Left lobe of liver (tissue), 2 donors: ENCODE data around the gene FSTL4. TPM values are rescaled to one million over a fixed set of nuclear protein-coding genes. Genes with fewer than 3 reads are reported as not detected.
A peak's percentile ranks its signal among the peaks of the same experiment; 100 is the strongest.
"Not testable (repeated sequence)": the region's sequence is repeated elsewhere in the genome, so short reads cannot be mapped to it uniquely, and the experiment has no call there.

Experiments
- ATAC-seq: fragments of 200-7000 bp; cut with Tn5 transposase; one replicate; pipeline ENCODE4 v1.9.1; 2020; ENCODE audit warnings: mild to moderate bottlenecking, moderate library complexity
- DNase-seq: peaks from one replicate; pipeline ENCODE4 v3.0.0-alpha.2; 2020; ENCODE audit warnings: low spot score
- total RNA-seq: library from RNA; stranded (reverse); gene quantifications from one replicate; pipeline ENCODE4 v1.2.1, GENCODE V29; 2021
- donor health status: DM: no; HTN: no; CAD: no; lungs with moderate emphysema.
- donor health status: DM: no; HTN: yes; CAD: no.

The FSTL4 gene
- total RNA-seq, 1 donor from 2014 or later, result not detected

DNA sequence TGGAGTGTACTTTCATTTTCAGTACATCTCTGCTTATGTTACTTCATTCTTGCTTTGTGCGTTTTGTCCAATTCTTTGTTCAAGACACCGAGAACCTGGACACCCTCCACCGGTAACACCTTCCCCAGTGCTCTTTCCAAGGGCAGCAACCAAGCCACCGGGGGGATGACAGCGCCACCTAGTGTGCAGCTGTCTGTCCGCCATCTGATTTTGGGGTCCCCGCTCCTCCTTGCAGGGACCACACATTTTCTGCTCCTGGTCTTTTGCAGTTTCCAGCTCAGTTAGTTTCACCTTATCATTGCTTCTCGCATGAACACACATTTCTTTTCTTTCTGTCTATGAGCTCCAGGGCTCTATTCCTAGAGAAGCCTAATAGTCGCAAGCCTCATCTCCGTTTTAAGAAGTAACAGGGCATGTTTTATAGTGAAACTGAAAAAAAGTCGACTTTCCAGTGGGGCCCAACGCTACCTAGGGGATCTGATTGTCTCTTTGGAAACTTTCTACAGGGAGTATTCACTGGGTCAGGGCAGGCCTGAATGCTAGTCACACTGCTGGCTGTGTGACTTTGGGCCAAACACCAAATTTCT, 152.1 kb downstream of the FSTL4 start:
- DNase-seq, result no peak
- peak; percentile 55 for ATAC-seq

DNA sequence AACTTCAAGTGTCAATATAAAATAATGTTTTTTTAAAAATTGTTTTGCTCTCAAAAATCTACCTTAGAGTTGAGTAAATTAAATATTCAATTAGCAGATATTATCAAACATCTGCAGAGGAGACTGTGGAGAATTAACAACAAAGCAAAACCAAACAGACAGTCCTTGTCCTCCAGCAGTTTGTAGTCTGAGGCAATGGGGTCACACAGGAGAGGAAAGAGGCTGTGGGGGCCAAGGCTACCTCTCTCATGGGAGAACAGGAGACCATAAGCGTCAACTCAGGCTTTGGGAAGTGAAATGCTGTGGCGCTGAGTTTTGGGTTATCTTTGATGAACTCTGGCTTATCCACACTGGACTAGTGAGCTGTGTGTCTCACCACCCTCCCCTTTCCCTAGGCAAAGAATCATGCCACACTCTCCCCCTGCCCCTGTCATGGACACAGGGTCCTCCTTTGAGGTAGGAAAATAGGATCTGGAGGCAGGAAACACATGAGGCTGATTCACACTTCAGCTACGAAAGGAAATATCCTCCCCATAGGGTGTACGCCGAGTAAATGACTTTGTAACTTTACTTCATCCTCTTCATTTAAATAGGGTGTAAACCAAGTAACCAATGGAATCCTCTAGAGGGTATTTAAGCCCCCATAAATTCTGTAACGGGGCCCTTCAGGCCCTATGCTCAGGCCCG, 152.7 kb downstream of the FSTL4 start:
- ATAC-seq, result no peak
- DNase-seq, result peak; percentile 16

DNA sequence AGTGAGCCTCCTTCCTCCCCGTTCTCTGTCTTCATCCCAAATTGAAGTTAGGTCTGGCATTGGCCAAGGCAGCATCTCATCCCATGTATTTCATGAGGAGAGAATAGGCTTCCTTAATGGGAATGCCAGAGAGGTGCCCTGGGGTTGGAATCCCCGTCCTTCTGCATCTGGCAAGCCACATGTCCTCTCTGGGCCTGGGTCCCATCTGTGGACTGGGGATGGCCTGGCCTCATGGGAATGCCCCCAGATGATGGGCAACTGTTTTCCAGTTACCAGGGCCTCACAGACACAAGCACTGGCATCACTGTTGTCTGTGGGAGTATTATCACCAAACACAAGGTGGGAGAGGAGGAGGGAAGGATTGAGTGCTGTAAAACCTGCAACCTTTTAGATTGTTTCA, 153.9 kb downstream of the FSTL4 start:
- ATAC-seq (no peak), DNase-seq (peak; percentile 15)

DNA sequence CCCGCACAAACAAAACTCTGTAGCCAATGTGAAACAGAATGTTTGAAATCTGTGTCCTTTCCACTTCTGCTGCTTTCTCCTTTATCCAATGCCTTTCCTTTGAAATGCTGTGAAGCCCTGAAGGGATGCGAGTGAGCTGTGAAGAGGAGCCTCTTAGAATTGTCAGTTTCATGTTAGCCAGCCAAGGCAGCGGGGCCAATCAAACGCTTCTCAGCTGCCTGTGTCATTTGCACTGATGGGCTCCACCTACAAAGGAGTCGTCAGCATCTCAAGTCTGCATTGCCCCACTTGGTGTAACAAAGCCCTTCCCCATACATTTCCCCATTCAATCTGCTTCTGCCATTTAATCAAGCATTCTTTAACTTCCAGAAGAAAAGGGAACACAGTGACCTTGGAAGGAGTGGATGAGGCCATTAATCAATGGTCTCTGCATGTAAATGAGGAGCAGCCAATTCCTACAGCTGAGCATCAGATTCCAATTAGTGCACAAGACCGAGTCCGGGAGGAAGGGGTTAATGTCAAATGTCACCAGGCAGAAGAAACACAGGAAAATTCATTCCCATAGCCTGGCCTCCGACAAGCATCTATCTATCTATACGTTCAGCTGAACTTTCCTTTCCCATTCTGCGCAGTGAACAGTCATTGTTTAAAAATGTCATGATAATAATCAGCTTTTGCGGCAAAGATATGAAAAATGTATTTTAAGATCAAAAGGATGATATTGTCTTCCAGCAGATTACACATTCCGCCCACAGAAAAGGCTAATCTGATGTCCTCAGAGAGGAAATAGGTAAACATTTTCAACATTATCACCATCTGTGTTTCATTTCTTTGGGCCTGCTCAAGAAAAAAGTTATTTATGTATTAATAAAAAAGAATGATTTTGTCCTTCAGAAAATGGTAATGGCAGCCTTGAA, 154.6 kb downstream of the FSTL4 start:
- ATAC-seq, result no peak

DNA sequence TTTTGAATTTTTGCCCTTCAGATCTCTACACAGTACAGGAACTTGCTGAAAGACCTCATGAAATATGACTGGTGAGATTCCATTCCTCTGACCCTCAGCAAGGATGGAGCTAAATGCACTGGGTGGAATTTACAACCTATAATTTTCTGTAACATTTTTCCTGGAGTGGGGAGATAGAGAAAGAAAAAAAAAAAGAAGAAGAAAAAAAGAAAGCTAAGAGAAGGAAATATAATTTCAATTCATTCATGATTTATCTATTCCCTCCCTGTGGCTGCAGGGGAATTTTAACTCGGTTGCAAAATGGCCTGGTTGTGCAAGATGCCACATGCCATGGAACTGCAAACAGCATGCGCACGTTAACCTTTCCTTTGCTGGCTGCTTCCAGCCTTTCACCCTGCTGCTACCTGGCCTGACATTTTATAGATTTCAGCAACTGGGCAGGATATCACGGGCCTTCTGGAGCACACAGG, 155.4 kb downstream of the FSTL4 start:
- ATAC-seq (peak; percentile 66), DNase-seq (peak; percentile 89)

More for the DNA sequence above, 154.6 kb downstream of the FSTL4 start:
- no peak for DNase-seq

DNA sequence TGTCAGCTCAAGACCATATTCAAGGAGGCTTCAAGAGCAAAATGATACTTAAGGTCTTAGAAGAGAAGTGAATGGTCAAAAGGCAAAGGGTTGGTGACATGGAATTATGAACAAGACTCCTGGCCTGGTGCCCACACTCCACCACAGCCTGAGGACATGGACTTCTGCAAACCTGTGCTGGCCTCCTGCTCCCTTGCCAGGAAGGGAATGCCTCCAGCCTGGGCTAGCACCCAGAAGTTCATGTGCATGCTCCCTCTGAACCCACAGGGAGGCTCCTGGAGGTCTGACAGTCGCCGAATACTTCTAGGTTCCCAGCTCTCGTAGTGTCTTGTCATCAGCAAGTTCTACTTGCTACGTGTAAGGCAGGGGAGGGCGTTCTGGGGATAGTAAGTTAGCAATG, 156.7 kb downstream of the FSTL4 start:
- DNase-seq, result peak; percentile 94
- ATAC-seq, result peak; percentile 88

DNA sequence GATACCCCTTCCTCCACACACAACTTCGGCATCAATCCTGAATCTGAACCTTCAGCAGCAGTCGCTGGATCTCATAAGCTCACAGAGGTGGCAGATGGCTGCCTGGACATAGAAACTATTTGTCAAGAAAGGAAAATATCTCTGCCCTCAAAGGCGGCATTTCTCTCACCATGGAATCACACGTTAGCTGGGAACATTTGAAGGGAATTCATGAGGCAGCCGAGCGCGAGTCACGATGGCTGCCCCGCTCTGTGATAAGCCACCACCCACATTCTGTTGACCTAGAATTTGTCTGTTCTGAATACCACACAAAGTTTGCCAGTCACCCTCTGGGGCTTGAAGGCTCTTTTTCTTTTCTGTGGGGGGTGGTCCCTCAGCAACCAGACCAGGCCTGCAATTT, 157.9 kb downstream of the FSTL4 start:
- ATAC-seq (no peak), DNase-seq (no peak)

DNA sequence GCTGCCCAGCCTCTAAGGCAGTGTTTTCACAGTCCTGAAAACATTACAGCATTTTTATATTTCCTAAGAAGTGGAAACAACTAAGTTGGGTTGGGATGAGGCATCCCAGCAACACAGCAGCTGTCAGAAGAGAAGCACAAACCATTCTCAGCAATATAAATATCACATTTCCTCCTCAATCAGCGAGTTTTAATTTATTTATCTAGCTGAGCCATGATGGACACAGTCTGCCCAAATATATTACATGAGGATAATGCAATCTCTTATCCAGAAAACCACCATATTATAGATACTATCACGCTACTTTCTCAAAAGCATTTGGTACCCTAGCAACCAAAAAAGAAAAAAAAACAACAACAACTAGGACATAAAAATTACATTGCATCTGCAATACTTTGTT, 158.5 kb downstream of the FSTL4 start:
- DNase-seq (no peak), ATAC-seq (no peak)

DNA sequence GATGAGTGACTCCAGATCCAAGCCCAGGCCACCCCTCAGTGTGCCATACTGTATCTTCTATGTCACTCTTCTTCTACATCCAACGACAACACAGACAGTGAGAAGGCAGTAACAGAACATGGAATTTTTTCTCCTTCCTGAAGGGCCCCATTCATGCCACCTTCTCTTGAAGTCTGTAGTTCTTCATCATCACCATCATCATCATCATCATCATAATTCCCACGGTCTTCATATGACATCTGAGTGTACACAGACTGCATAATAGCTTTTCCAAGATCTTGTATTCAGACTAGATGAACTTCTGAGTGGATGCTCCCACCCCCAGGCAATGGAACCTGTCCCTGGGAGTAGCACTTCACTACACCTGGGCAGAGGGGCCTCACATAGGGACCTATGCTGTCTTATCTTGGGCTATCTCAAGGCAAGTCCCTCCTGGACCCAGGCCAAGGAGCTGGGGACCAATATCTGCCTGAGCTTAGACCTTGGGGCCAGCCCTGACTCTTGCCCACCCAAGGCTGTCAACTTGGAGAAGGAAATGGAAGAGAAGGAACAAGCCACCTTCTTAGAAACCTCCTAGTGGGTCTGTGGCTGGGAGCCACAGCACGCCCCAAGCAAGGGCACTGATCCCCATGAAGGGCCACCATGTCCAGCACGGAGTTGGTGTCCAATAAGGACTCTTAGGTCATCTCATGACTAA, 159.1 kb downstream of the FSTL4 start:
- DNase-seq (no peak), ATAC-seq (no peak)

DNA sequence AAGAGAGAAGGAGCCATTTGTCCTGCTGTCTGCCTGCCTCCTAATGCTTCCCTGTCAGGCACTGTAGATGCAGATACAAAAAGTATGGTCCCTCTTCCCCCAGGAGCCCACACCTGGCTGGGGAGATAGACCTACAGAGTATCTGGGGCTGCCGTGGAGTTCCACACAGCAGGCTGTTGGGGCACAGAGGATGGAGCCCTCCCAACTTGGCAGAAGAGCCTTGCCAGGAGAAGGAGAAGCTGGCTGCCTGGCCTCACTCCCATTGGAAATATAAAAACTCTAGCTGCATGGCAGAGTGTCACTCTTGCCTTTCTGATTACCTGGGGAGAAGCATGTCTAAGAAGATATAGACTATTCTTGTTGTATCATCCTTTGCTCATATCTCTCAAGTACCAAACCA, 160.4 kb downstream of the FSTL4 start:
- ATAC-seq, result no peak
- no peak for DNase-seq

DNA sequence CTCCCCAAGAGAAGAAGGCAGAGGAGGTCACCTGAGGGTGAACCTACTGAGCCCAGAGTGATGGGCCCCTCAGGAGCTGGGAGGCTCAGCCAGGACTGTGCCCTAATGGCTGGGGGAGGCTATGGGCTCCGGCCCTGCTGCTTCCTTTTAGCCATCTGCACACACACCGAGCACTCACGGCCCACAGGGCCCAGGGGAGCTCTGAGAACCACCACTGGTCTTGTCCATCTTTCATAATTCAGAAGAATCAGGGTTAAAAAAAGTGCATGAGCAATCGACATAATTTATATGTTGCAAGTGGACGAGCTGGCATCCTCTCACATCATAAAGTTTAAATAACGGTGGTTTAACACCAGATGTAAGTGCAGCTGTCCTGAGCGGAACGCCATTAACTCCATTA, 162.1 kb downstream of the FSTL4 start:
- ATAC-seq (no peak), DNase-seq (peak; percentile 16)

DNA sequence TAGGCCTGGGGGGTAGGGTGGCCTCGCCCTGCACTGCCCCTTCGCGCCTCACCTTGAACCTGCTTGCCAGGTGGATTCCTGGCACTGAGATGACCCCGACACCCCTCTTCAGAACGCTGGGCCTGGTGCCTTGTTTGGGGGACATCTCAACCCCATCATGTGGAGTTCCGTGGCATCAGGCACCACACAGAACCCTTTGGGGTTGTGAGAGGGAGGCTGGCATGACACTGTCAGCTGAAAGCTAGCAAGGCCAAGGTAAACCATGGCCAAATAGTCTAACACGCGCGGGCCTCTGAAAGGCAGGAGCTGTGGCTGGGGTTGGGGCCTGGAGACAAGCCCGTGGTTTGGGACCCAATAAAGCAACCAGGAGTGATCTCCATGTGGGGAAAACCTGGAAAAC, 163.2 kb downstream of the FSTL4 start:
- DNase-seq, result peak; percentile 41
- ATAC-seq, result no peak

DNA sequence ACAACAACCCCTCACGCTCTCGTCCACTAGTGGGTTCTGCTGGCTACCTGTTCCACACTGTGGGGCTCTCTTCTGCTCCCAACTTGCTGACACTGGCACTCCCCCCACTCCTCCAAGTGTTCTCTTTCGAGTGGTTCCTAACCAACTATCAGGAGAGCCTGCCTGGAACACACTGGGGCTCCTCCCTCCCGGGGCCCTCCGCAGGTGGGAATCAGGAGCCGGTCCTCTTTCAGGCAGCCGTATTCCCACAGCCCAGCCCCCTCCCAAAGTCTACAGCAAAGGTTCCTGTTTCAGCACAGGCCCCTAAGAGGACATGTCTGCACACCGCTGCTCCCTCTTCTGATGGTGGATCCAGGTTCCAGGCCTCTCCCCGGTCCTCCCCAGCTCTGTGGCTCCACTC, 165.9 kb downstream of the FSTL4 start:
- no peak for ATAC-seq
- DNase-seq, result peak; percentile 27

DNA sequence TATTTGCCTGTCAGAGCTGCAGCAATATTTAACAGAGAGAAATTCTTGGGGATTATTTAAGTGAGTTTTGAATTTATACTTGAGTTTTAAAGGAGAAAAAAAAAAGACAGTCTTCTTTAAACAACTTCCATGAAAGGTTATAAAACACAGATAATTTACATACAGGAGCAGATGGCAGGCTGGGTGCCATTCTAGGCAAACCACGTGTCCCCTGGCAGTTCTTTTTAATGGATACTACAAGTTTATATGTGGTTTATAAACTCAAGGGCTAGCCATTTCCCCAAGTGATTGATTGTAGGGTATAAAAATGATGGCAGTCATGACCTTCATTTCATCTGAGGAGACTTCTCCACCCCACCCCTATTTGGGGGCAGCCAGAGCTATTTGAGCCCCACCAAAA, 166.6 kb downstream of the FSTL4 start:
- DNase-seq, result peak; percentile 8
- no peak for ATAC-seq

DNA sequence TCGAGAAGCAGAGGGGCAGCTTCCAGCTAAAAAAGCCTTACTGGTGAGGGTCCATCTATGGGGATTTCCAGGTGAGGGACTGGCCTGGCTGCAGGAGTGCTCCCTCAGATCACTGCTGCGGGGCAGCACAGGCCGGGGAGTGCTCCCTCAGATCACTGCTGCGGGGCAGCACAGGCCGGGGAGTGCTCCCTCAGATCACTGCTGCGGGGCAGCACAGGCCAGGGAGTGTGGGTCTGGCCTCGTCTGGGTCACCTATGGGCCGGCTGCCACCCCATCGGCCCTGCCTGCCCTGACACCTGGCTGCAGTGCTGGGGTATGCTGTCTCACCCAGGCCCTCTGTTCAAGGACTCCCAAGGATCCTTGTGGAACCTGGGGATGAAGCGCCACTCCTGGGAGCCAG, 167.1 kb downstream of the FSTL4 start:
- ATAC-seq, result not testable (repeated sequence)
- DNase-seq, result peak; percentile 18

DNA sequence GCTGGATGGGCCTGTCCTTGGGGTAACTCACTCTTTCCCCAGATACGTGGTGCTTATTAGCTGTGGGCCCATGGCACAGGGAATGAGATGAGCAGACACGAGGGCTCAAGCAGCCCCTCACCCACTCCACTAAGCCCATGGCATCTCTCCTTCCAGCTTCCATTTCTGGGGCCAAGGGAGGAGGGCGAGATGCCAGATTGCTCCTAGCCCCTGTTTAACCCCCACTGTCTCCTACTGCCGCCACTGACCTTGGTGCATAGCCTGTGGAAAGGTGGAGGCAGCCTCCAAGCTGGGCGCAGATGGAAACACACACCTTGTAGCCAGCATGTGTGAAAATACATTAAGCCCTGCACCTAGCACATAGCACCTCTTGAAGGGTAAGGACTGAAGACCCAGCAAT, 167.6 kb downstream of the FSTL4 start:
- DNase-seq (peak; percentile 24), ATAC-seq (no peak)

DNA sequence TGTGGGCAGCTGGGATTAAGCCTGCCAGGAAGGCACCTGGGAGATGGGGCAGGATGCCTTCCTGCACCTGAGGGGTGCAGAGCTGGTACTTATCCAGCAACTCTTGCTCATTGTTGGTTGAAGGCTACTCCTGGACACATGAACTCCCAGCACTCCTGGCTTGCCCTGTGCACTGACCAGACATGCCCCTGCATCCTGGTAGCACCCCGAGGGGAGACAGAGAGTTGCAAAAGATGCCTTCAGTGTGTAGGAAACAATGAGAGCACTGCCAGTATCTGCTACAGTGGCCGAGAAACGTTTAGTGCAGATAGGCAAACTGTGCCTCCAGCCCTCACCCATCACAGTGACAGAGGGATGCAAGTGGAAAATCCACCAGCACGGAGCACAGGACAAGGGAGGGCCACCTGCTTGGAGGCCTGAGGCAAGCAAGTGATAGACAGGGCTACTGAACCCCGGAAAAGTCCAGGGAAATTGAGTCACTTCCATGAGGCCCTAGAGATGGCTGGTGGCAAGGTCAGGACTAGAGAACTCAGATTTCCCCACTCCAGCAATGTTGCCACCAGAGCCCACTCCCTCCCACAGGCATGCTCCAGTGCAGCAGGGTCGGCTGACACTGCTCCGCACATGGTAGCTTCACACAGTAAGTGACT, 171.1 kb downstream of the FSTL4 start:
- DNase-seq (peak; percentile 36), ATAC-seq (no peak)

DNA sequence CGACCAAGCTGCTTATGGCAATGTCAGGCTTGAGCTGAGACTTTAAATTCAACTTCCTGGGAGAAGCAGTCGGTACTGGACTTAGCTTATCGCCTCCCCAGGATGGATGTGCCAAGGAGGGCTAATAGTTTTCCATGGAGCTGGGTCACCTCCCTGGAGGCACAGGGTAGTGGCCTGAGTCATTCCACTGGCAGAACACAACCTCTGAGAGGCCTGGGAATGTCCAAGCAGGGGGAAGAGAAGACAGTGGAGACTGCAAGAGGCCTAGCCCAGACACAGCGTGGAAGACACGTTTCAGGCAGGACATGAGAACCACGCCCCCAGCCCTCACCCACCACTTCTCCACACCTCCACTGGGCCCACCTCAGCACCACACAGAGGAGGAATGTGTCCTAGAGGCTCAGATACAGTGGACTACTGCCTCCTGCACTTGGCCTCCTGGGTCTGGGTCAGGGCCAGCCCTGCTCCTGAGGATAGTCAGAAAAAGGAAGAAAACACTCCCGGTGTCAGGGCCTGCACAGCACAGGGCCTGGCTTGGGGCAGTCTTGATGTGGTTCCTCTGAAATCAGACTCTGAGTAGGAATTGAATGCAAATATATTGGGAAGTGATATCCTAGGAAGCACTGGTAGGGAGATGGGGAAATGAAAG, 171.8 kb downstream of the FSTL4 start:
- ATAC-seq, result no peak
- no peak for DNase-seq

DNA sequence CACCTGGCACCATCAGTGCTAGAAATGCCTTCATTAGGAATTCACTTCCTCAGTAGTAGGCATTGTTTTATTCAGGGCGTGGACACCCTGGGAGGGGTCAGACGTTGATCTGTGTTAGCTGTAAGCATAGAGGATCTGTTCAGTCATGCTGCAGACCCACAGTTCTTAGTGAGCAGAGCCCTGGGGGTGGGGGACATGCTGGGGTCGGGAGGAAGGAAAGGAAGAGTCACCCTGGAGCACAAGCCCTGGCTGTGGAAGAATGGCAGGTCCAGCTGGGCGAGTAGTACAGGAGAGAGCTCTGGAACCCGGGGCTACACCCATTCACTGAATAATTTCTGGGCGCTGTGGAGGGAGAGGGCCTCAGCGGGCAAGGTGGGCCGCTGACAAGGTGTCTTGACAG, 172.5 kb downstream of the FSTL4 start:
- ATAC-seq, result no peak

DNA sequence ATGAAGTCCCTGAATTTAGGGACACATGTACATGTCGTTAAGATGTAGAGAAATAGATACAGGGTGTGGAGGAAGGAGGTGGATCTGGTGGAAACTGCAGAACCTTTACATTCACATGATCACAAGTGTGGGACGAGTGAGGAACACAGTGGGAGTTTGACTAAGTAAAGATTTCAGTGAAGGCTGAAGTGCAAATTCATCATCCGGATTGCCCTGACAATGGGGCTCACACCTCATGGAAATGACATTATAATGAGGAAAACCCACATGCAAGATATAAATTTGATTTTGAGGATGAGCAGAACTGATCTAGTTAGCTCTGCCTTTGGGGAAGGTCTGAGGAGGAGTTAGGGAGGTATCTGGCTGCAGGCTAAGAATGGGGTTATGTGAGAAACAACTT, 173.9 kb downstream of the FSTL4 start:
- ATAC-seq, result no peak

More for the DNA sequence above, 172.5 kb downstream of the FSTL4 start:
- no peak for DNase-seq

More for the DNA sequence above, 173.9 kb downstream of the FSTL4 start:
- no peak for DNase-seq
